SU-DHL-6 (cell line): Measurements from ENCODE around the gene KCNJ16.

Experiments used
- H2AFZ ChIP-seq: fragments of 200-600 bp; sonication (generic); 2 replicates; pipeline ENCODE4 v1.6.1; 2014; ENCODE audit warnings: low read depth, mild to moderate bottlenecking, moderate library complexity, mixed read lengths, antibody characterized with exemption, low read length; ENCODE audit not compliant: severe bottlenecking
- H3F3A ChIP-seq: fragments of 200-600 bp; shearing (Covaris generic); 2 replicates; pipeline ENCODE4 v1.6.0; 2016; ENCODE audit warnings: antibody characterized with exemption, mild to moderate bottlenecking; ENCODE audit not compliant: insufficient read depth
- H3K27ac ChIP-seq: fragments of 200-600 bp; sonication (generic); 2 replicates; pipeline ENCODE4 v1.5.1; 2016; ENCODE audit warnings: low read depth, mild to moderate bottlenecking, low read length, moderate library complexity, mixed read lengths
- H3K27me3 ChIP-seq: fragments of 200-600 bp; sonication (generic), shearing (Covaris generic); 2 replicates; pipeline ENCODE4 v1.6.0; 2014; ENCODE audit warnings: mild to moderate bottlenecking, low read length
- H3K36me3 ChIP-seq: fragments of 200-600 bp; sonication (generic); 2 replicates; pipeline ENCODE4 v1.6.1; 2014; ENCODE audit warnings: mild to moderate bottlenecking, low read length, mixed read lengths
- H3K4me2 ChIP-seq: fragments of 300-600, 200-600 bp; shearing (Covaris generic), sonication (generic); 2 replicates; pipeline ENCODE4 v1.6.0; 2014; ENCODE audit warnings: low read length, low read depth, mild to moderate bottlenecking; ENCODE audit not compliant: poor library complexity, severe bottlenecking
- H3K4me3 ChIP-seq: fragments of 200-600 bp; sonication (generic); 2 replicates; pipeline ENCODE4 v1.5.1; 2014; ENCODE audit warnings: antibody characterized with exemption, low read length, mild to moderate bottlenecking, mixed read lengths; ENCODE audit not compliant: insufficient read depth, poor library complexity, severe bottlenecking
- H3K79me2 ChIP-seq: fragments of 200-600 bp; sonication (generic); 2 replicates; pipeline ENCODE4 v1.6.1; 2014; ENCODE audit warnings: mild to moderate bottlenecking, low read length, moderate library complexity; ENCODE audit not compliant: insufficient read depth
- H3K9ac ChIP-seq: fragments of 200-600 bp; sonication (generic); 2 replicates; pipeline ENCODE4 v1.7.0; 2014; ENCODE audit warnings: mild to moderate bottlenecking, low read length
- H3K9me2 ChIP-seq: fragments of 200-600 bp; sonication (generic); replicated peaks from 2 replicates; pipeline ENCODE4 v1.6.1; 2014; ENCODE audit warnings: low read length; ENCODE audit not compliant: insufficient read depth
- H3K9me3 ChIP-seq: fragments of 200-600 bp; sonication (generic); 2 replicates; pipeline ENCODE4 v1.6.1; 2014; ENCODE audit warnings: low read length, mixed read lengths; ENCODE audit not compliant: insufficient read depth
- H4K20me1 ChIP-seq: fragments of 200-600 bp; sonication (generic); 2 replicates; pipeline ENCODE4 v1.6.1; 2014; ENCODE audit warnings: low read depth, mild to moderate bottlenecking, antibody characterized with exemption, low read length, moderate library complexity, mixed read lengths
- CTCF ChIP-seq: fragments of 200-600 bp; sonication (generic); IDR thresholded peaks from one replicate; pipeline ENCODE4 v1.5.1; 2017; ENCODE audit warnings: antibody characterized with exemption, mild to moderate bottlenecking, low read length, moderate library complexity; ENCODE audit not compliant: insufficient read depth, poor library complexity, severe bottlenecking
- EZH2phosphoT487 ChIP-seq: fragments of 200-600 bp; sonication (generic), shearing (Covaris generic); conservative IDR thresholded peaks from 2 replicates; pipeline ENCODE4 v1.6.1; 2018; ENCODE audit warnings: mild to moderate bottlenecking, antibody characterized with exemption, low read length, moderate library complexity, mixed read lengths

Gene KCNJ16

GRCh38 chr17:70172449-70172848 is 97.4 kb downstream of the KCNJ16 start:
- no peak overlapping the region for H3K27ac ChIP-seq
- H3K4me2 ChIP-seq: no peak overlapping the region
- H4K20me1 ChIP-seq: no peaks in the 10 kb centered on the region
- H3K27me3 ChIP-seq: no peaks in the 10 kb centered on the region
- no peaks in the 10 kb centered on the region for H3K79me2 ChIP-seq
- H2AFZ ChIP-seq: no peak overlapping the region
- TF ChIP-seq CTCF: no peak
- no peak for TF ChIP-seq EZH2phosphoT487
- H3K9me3 ChIP-seq: no peaks in the 10 kb centered on the region
- no peaks in the 10 kb centered on the region for H3K9me2 ChIP-seq
- H3K36me3 ChIP-seq: no peaks in the 10 kb centered on the region
- H3K9ac ChIP-seq: no peak overlapping the region
- no peaks in the 10 kb centered on the region for H3F3A ChIP-seq
- no peak overlapping the region for H3K4me3 ChIP-seq

GRCh38 chr17:70172923-70173322 is 97.9 kb downstream of the KCNJ16 start:
- TF ChIP-seq CTCF (no peak), EZH2phosphoT487 (no peak)
- H2AFZ ChIP-seq: no peak overlapping the region
- H3K27me3 ChIP-seq: no peaks in the 10 kb centered on the region
- H3K79me2 ChIP-seq: no peaks in the 10 kb centered on the region
- no peak overlapping the region for H3K27ac ChIP-seq
- H3F3A ChIP-seq: no peaks in the 10 kb centered on the region
- no peaks in the 10 kb centered on the region for H3K36me3 ChIP-seq
- H4K20me1 ChIP-seq: no peaks in the 10 kb centered on the region
- no peaks in the 10 kb centered on the region for H3K9me3 ChIP-seq
- H3K9ac ChIP-seq: no peak overlapping the region
- no peaks in the 10 kb centered on the region for H3K9me2 ChIP-seq
- H3K4me3 ChIP-seq: no peak overlapping the region
- H3K4me2 ChIP-seq: no peak overlapping the region

- no peaks in the 10 kb centered on the region for H3K27me3 ChIP-seq
- no peak overlapping the region for H3K27ac ChIP-seq
- H3K9me3 ChIP-seq: no peaks in the 10 kb centered on the region
- no peaks in the 10 kb centered on the region for H3K36me3 ChIP-seq
- H3K4me2 ChIP-seq: no peak overlapping the region
- TF ChIP-seq EZH2phosphoT487 (no peak), CTCF (no peak)
- no peaks in the 10 kb centered on the region for H3F3A ChIP-seq
- no peaks in the 10 kb centered on the region for H4K20me1 ChIP-seq
- H3K9ac ChIP-seq: no peak overlapping the region
- H3K9me2 ChIP-seq: no peaks in the 10 kb centered on the region
- H3K79me2 ChIP-seq: no peaks in the 10 kb centered on the region
- H3K4me3 ChIP-seq: no peak overlapping the region
- no peak overlapping the region for H2AFZ ChIP-seq
These were observed 98.7 kb downstream of the KCNJ16 start for GRCh38 chr17:70173681-70174080.

- Histone ChIP-seq H3K27me3 (no peaks in the 10 kb centered on the region), H3K4me2 (no peak overlapping the region)
These were observed 106.4 kb downstream of the KCNJ16 start for GRCh38 chr17:70181376-70181775.

More at GRCh38 chr17:70181376-70181775, 106.4 kb downstream of the KCNJ16 start:
- H3F3A ChIP-seq: no peaks in the 10 kb centered on the region
- H3K36me3 ChIP-seq: no peaks in the 10 kb centered on the region
- no peak overlapping the region for H2AFZ ChIP-seq
- H4K20me1 ChIP-seq: no peaks in the 10 kb centered on the region
- H3K9ac ChIP-seq: no peak overlapping the region
- no peak overlapping the region for H3K27ac ChIP-seq
- H3K4me3 ChIP-seq: no peak overlapping the region
- no peaks in the 10 kb centered on the region for H3K79me2 ChIP-seq
- H3K9me3 ChIP-seq: no peaks in the 10 kb centered on the region
- TF ChIP-seq EZH2phosphoT487 (no peak), CTCF (no peak)
- no peaks in the 10 kb centered on the region for H3K9me2 ChIP-seq
